Coronary artery (tissue), 2 donors: ENCODE data around the gene COG7.

Source experiments
- DNase-seq: peaks from one replicate; pipeline ENCODE4 v3.0.0-alpha.2; 2017; ENCODE audit warnings: low spot score
- H3K27ac ChIP-seq, 2 donors: fragments of 200-600 bp; sonication (generic); one replicate each; pipeline ENCODE4 v1.5.1; 2016 to 2019
- H3K4me3 ChIP-seq: fragments of 200-600 bp; sonication (generic); 2 replicates; pipeline ENCODE4 v1.5.1; 2016; ENCODE audit warnings: mild to moderate bottlenecking, moderate library complexity
- TF ChIP-seq, protein P1 (sequence below): fragments of 200-600 bp; sonication (generic); IDR thresholded peaks from one replicate; pipeline ENCODE4 v1.5.1; 2019; ENCODE audit warnings: antibody characterized with exemption

Gene COG7

DNA sequence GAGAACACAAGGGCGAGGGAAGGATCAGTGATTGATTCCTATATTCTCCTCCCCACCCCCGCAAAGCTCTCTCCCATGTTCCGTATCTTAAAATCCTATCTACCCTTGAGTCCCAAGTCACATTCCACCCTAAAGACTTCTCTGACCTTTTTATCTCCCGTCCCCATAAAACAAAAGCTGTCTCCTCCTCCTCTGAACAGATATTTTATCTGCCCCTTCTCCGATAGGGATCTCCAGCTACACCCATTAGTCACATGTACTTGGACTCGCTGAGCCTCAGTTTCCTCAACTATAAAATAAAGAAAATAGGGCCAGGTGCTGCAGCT is 44.5 kb upstream of the COG7 start:
- TF ChIP-seq, protein P1, sequence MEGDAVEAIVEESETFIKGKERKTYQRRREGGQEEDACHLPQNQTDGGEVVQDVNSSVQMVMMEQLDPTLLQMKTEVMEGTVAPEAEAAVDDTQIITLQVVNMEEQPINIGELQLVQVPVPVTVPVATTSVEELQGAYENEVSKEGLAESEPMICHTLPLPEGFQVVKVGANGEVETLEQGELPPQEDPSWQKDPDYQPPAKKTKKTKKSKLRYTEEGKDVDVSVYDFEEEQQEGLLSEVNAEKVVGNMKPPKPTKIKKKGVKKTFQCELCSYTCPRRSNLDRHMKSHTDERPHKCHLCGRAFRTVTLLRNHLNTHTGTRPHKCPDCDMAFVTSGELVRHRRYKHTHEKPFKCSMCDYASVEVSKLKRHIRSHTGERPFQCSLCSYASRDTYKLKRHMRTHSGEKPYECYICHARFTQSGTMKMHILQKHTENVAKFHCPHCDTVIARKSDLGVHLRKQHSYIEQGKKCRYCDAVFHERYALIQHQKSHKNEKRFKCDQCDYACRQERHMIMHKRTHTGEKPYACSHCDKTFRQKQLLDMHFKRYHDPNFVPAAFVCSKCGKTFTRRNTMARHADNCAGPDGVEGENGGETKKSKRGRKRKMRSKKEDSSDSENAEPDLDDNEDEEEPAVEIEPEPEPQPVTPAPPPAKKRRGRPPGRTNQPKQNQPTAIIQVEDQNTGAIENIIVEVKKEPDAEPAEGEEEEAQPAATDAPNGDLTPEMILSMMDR, result no peak
- peak overlapping the region; percentile 5 to 77 for H3K27ac ChIP-seq
- H3K4me3 ChIP-seq, result no peak overlapping the region
- DNase-seq, result no peak

DNA sequence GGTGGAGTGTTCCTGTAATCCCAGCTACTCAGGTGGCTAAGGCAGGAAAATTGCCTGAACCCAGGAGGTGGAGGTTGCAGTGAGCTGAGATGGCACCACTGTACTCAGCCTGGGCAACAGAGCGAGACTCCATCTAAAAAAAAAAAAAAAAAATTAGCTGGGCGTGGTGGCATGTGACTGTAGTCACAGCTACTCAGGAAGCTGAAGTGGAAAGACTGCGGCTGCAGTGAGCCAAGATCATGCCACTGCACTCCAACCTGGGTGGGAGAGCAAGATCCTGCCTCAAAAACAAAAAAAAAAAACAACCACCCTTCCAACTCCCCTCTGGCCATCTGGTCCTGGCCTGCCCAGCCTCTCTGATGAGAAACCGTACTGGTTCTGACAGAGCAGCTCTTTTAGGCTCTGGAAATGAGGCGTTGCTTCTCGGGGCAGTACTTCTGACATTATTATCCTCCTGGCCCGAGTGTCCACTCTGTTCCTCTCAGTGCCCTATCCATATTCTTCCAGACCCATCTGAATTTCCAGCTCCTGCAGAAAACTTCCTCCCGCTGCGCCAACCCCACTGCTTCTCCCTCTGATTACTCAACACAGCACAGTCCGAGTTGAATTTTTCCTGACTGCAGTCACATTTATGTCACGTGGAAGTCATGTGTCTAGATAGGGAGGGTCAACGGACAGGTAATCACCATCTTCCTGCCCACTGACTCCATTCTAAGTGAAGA is 44.0 kb upstream of the COG7 start:
- peak overlapping the region; percentile 5 to 77 for H3K27ac ChIP-seq
- TF ChIP-seq, protein P1, result no peak
- H3K4me3 ChIP-seq, result no peak overlapping the region
- DNase-seq, result no peak

DNA sequence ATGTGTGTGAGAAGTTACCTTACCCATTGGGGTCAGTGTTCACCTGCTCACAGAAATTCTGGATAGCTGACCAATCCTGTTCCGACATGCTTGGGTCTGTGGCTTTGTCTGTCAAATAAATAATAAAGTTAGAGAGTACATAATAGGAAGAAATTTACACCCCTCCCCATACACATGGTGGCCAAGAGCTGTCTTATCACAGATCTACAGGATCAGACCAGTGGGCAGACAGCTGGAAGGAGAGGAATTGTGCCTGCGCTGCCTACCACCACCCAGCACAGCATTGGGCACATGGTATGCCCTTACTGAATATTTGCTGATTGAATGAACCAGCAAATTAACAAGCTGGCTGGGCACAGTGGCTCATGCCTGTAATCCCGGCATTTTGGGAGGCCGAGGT is 42.7 kb upstream of the COG7 start:
- H3K4me3 ChIP-seq, result no peak overlapping the region
- no peak overlapping the region for H3K27ac ChIP-seq
- TF ChIP-seq, protein P1, result no peak
- DNase-seq, result no peak

DNA sequence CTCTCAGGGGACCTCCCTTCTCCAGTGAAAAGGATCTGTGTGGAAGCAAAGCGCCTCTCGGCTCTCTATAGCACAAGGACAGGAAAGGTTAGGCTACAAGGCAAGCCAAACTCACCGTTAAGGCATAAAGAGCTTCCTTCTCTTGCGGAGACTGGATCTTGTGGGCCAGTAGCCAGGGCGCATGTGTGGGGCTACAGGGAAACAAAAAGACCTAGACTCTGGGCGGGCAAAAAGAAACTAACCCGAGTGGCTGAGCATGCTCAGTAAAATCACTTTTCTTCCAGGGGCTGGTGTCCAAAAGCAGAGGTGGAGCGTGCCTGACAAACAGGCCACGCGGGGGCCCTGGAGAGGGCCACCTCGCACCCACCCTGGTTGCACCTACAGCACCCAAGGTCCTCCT is 41.2 kb upstream of the COG7 start:
- no peak for DNase-seq

DNA sequence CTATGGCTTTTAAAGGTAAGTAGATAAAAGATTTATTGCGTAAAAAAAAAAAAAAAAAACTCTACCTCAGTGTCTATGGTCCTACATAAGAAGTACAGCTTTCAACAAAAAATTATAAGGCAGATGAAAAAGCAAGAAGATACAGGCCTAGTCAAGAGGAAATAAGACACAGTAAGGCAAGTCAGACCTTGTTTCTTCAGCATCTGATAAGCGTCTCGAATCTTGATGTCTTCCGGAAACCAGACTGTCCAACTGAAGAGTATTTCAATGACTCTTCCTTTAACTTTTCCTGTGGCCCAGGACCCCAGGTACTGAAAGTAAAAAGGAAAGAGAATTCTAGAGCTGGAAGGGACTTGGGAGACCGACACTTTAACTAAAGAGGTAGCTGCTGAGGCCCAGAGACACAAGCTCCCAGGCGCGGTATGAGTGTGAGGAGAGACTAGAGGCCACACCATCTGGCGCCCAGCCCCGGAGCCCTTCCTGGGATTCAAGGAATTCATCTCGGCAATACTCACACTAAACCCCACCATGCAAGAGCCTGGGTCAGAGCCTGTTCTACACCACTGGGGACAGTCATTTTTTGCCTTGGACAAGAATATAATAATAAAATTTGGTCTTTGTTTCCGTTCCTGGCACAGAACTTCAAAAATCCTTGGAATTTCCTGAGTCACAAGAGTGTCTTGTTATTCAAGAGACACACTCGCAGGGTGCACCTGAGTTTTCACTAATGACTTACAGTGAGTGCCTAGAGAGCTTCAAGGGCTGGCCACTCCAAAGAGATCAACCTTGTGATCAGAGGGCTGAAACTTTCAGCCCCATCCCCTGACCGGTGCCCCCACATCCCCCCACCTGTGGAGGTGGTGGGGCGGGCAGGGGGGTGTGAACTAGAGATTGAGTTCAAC is 38.8 kb upstream of the COG7 start:
- no peak overlapping the region for H3K27ac ChIP-seq
- DNase-seq, result no peak
- H3K4me3 ChIP-seq, result no peak overlapping the region
- TF ChIP-seq, protein P1, result no peak

More for the DNA sequence above, 41.2 kb upstream of the COG7 start:
- TF ChIP-seq, protein P1, result no peak
- Histone ChIP-seq H3K4me3 (no peak overlapping the region), H3K27ac (no peak overlapping the region)

DNA sequence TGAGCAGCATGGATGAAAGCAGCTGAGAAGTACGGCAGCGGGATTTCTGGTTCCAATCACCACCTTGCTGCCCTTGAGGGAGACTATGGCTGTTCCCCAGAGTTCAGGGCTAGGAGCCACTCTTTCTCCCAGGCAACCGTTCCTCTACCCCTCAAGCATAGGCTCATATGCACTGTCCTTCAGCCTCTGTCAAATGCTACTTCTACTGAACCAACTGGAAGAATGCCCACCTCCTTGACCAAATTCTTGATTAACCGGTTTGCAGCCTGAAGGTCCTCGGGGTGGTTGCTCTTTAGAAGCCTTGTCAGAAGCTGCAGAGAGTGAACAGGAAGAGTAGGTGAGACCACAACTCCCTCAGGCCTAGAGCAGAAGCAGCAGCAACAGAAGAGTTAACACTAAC is 33.5 kb upstream of the COG7 start:
- DNase-seq, result no peak
- H3K27ac ChIP-seq, result no peak overlapping the region
- H3K4me3 ChIP-seq, result no peak overlapping the region
- TF ChIP-seq, protein P1, result no peak
